ENCODE measurements around the gene PYHIN1.
"Not testable (repeated sequence)": the region's sequence is repeated elsewhere in the genome, so short reads cannot be mapped to it uniquely, and the experiment has no call there.

The PYHIN1 gene

DNA sequence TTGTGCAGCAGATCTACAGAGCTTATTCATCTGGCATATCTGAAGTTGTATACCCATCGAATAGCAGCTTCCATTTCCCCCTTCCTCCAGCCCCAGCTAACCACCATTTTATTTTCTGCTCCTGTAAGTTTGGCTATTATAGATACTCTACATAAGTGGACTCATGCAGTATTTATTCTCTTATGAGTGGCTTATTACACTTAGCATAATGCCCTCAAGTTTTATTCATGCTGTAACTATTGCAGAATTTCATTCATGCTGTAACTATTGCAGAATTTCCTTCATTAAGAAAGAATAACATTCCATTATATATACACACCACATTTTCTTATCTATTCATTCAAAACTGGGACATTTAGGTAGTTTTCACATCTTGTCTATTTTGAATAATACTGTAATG is 47.9 kb downstream of the PYHIN1 start:
- DNase-seq: no peak

DNA sequence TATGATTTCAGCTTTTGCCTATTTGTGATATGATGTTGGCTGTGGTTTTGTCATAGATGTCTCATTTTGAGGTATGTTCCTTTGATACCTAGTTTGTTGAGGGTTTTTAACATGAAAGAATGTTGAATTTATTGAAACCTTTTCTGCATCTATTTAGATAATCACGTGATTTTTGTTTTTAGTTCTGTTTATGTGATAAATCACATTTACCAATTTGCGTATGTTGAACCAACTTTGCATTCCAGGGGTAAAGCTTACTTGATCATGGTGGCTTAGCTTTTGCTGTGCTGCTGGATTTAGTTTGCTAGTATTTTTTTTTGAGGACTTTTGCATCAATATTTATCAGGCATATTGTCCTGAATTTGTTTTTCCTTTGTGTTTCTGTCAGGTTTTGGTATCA is 51.9 kb downstream of the PYHIN1 start:
- DNase-seq: no peak

DNA sequence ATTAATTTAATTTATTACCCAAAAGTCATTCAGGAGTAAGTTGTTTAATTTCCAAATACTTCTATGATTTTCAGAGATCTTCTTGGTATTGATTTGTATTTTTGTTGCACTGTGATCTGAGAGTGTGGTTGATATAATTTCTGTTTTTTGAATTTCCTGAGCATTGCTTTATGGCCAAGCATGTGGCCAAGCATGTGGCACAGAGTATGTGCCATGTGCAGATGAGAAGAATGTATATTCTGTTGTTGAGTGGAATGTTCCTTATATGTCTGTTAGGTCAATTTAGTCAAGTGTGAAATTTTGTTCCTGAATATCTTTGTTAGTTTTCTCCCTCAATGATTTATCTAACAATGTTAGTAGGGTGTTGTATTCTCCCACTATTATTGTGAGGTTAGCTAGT is 53.0 kb downstream of the PYHIN1 start:
- DNase-seq: no peak

DNA sequence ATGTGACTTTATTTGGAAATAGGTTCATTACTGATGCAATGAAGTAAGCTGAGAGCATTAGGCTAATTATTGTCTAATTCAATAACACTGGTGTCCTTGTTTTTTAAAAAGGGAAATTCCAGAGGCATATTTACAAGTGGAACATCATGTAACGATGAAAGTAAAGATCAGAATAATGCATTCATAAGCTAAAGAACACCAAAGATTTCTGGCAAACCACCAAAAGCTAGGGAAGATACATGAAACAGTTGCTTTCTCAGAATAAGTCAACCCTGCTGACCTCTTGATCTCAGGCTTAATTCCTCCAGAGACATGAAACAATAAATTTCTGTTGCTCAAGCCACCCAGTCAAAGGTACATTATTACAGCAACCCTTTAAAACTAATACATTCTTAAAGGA is 58.1 kb downstream of the PYHIN1 start:
- DNase-seq: no peak

DNA sequence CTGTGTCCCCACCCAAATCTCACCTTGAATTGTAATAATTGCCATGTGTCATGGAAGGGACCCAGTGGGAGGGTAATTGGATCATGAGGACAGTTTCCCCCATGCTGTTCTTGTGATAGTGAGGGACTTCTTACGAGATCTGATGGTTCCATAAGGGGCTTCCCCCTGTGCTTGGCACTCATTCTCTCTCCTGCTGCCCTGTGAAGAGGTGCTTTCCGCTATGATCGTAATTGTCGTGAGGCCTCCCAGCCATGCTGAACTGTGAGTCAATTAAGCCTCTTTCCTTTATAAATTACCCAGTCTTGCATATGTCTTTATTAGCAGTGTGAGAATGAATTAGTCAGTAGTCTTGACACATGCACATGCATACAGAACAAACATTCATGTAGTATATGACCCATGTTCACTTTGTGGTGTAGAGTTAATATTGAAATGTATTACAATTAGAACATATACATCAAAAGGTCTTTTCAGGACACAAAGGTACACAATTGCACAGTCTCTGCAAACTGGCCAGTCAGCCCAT is 61.5 kb downstream of the PYHIN1 start:
- no peak for DNase-seq

DNA sequence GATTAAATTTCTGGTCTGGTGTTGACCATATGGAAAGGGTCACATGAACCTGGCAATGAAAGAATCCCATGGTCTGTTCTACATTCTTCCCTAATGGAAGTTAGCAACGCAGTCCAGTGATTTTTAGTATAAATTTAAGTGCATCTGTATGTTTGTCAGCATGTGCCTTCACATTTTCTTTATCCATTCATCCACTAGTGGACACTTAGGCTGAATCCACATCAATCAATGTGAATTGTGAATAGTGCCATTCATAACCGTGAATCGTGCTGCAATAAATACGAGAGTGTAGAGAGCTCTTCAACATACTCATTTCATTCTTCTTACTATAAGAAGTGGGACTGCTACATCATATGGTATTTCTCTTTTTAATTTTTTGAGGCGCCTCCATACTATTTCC is 65.6 kb downstream of the PYHIN1 start:
- DNase-seq: no peak

DNA sequence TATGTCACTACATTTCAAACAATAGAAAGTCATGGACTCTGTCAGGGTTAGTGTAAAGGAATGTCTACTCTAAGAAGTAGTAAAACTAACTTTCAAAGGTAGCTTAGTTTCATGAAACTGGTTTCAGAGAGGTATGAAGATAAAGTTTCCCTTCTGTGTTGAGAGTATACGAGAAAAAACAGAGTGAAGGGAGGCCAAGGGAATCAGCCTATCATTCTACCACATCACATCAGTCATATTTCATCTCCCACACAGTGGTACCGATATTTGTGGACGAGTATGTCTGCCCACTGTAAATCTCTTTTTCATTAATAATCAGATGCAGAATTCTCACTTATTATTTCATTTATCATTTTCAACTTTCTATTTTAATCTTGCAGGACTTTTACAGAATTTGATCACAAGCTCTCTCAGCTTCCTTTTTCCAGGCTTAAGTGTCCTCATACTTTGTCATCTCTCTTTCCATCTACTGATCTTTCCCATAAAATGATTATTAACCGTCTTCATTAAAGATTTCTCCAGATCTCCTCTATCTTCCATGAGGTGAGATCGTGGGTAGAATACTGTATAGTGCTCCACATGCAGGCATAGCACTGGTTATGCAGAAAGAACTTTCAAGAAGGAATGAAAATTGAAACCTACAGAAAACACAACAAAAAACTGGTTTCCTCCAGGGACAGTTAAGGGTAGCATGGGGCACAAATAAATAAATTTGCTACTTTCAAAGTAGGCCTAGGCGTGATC is 66.9 kb downstream of the PYHIN1 start:
- no peak for DNase-seq

DNA sequence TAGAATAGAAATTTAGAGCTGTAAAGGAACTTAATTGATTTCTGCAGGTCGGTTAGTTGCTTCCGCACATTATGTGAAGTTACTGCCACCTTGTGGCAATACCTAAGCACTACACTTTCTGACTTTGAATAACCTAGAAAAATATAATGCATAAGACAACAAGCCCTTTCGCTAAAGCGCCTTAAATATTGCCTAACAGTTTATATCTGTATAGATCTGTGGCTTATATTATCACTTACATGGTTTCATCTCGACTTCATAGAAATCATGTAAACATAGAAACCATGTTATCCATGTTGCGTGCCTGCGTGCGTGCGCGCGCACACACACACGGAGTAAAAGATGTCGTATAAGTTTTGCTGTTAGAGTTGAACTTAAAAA is 67.4 kb downstream of the PYHIN1 start:
- DNase-seq: peak in 29 of 56 donors; percentile 8 to 81 (median 40)

DNA sequence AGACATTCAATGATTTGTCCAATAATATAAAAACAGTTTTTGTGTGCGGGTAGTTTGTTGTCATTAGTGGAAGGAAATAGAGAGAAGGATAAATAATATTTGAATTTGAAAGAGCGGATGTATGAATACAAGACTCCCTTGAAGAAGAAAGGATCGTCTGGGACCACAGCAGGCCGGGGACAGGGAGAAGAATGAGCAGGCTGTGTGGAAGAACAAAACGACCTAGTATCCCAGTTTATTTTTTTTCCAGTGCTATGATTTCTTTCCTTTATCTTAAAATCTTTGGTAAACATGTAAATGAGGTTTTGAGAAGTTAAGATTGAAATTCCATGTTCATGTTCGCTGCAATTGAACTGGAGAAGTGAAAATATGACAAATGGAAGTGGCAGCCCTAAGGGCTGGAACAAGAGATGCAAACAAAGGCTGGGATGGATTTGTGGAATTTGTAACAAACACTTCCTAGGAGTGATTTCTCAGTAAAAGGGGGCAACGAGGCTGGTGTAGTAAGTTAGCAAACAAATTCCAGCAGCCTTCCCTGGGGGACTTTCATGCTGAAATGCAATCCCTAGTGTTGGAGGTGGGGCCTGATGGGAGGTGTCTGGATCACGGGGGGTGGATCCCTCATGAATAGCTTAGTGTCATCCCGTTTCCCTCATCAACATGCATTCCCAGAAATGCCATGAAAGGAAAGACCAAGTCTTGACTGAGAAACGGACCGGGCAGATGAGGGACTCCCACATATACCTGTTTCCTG is 68.1 kb downstream of the PYHIN1 start:
- DNase-seq: peak in 52 of 56 donors; percentile 19 to 90 (median 72)

DNA sequence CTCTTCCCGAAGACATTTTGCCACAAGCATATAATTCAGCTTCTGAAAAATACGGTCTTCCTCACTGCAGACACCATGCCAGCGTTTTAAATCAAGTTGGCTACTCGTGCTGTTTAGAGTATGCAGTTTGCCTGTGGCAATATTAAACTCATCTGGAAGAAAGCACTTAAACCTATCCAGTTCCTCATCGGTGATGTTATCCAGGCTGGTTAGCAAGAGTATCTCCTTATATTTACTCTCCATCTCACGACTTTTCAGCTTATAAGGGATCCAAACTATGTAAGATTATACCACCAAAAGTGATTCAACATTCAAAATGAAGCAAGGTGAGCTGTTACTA is 68.7 kb downstream of the PYHIN1 start:
- DNase-seq: no peak

DNA sequence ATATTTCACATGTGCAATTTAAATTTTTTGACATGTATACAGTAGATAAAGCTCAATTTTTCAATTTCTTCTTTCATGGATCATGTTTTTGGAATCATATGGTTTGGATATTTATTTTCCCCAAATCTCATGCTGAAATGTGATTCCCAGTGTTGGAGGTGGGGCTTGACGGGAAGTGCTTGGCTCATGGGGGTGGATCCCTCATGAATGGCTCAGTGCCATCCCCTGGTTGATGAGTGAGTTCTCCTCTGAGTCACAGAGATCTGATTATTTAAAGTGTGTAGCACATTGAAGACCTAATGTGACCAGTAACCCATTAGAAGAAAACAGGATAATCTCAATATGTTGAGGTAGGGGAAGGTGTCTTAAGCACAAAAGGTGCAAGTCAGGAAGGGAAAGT is 69.3 kb downstream of the PYHIN1 start:
- peak in 37 of 56 donors; percentile 2 to 86 (median 50) for DNase-seq

DNA sequence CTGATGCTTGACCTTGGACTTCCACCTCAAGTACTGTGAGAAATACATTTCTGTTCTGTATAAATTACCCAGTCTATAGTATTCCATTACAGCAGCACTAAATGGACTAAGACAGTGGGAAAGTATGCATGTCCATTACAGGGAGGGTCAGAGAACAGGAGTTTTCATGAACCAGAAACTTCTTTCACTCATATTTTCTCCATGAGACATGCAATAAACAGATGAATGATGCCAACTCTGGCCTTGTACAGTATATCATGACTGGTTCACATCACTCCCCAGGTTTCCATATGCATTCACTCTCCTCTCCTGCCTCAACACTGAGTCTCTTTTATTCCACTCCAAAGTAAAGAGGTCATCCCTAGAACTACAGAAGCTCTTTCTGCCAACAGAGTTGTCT is 73.8 kb downstream of the PYHIN1 start:
- DNase-seq: no peak

DNA sequence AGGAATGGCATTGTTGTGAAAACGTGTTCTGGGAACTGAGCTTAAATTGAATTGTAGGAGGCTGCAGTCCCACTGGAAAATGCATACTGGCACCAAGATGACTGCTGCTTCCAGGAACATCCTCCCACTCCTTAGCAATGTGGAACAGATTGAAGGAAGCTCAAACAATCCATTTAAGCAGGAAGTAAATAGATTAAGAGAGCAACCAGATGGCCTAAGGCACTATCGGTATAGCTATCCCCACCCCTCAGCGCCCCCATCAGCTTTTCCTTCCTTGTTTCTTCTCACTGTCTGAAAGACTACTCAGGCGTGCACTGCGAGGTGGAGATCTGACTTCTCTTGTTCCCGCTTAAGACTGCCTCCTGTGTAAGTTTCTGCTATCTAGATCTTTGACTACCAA is 74.3 kb downstream of the PYHIN1 start:
- DNase-seq: peak in 11 of 56 donors; percentile 1 to 30 (median 12)

DNA sequence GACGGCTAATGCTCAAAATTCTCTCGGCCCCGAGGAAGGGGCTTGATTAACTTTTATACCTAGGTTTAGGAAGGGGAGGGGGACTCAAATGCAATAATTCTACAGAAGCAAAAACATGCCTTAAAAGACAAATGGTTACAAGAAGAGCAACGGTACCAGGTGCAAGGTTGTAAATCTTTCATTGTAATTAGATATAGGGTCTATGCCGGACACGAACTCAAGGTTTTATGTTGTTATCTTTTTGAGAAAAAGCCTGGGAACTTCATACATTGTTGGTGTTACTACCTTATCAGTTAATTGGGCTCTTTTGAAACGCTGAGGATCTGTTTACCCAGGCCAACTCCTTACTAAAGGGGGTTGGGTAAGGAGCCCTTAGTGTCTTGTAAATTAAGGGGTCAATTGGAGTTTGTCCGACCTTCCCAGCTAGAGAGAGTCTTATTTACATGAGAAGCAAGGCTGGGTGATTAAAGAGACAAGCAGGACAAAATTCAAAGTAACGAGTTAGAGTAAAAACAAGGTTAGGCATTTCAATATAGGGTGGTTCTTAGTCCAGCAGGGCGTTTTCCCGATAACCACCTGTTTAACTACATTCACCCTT is 75.0 kb downstream of the PYHIN1 start:
- not testable (repeated sequence) for DNase-seq

DNA sequence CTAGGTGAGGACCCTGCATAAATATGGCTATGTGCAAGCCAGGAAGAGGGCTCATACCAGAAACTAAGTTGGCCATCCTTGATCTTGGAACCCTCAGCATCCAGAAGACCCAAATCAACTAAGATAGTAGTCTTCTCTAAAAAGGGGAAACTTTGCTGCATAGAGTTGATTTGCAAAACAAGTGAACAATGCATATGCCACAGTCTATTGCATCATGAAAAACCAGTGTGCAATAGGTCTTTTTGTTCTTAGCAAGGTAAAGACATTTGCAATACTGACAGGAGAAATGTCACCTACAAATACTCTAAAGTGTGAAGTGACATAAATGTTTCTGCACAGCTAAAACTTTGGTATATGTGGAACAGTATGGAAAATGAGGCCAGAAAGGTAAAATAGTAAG is 76.4 kb downstream of the PYHIN1 start:
- no peak for DNase-seq

DNA sequence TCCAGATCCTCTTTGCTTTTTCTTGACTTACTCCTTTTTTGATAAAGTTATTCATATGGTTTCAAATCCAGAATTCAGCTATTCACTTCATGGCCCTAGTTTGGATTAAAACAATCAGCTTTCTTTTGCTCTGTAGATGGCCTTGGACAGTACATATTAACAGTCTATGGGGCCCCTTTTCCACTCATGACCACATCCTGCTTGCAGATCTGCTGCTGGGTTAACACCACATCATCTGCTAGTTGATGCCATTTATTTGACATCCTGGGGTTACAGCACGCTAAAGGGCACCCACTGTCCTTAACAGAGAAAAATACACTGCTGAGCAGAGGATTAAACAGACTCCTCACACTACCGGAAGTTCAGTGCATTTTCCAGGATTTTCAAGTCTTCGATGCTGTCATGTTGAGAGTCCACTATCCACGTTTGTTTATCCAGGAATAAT is 77.4 kb downstream of the PYHIN1 start:
- DNase-seq: no peak

DNA sequence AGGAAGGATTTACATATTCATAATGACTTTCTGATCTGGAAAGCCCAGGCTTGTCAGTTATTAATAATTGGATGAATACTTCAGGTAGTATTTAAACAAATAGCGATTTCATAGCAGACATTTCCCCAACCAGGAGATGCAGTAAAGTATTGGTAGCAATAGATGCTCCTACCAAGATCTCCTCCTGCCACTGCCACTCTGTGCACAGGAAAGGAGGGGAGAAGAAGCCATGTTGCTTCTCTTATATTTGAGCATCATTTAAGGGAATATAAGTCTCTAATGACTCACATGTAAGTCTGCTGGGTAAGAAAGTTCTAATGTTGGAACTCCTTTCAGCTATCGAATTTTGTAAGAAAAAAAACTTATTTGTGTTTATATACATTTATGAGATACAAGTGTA is 77.9 kb downstream of the PYHIN1 start:
- DNase-seq: no peak

DNA sequence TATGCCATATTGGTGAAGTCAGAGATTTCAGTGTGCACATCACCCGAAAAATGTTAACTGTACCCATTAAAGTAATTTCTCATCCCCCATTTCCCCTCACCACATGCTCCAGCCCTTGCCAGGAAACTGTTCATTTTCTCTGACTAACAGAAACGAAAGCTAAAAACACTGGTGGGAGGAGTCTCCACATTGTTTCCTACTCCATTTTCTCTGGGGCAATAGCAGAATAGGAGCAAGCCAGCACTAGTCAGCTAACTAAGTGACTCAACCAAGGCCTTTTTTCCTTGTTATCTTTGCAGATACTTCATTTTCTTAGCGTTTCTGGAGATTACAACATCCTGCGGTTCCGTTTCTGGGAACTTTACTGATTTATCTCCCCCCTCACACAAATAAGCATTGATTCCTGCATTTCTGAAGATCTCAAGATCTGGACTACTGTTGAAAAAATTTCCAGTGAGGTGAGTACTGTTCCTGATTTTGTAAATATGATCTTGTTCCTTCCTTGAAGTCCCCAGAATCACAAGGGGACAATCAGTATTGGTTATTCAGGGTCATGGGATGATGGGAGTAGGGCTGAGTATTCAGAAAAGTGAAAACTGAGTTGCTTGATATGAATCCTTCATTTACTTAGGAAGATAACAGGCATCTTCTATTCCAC is 78.5 kb downstream of the PYHIN1 start, which contains the start of gene IFI16:
TSS of gene IFI16 (plus strand) at position 204 of the 658 bp plus-strand sequence. CDS start 4,774 bp downstream, outside the sequence.
- DNase-seq: peak in 6 of 56 donors; percentile 12 to 50 (median 32)

DNA sequence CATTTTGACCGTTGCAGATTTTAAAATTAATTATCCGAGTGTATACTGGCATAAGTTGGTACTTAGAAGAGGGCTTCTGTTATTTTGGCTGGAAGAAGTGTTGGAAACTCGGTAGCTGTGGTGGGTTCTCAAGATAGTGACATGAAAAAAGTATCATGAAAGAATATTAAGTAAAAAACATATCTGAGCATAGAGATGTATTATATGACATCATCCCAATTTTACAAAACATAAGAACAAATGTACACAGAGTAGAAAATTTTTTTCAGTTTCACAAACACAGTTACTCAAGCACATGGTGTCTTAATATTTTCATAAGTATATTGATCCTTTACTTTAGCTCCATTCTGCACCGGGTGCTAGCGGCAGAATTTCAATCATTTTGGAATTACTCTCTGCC is 79.0 kb downstream of the PYHIN1 start:
- DNase-seq: no peak

DNA sequence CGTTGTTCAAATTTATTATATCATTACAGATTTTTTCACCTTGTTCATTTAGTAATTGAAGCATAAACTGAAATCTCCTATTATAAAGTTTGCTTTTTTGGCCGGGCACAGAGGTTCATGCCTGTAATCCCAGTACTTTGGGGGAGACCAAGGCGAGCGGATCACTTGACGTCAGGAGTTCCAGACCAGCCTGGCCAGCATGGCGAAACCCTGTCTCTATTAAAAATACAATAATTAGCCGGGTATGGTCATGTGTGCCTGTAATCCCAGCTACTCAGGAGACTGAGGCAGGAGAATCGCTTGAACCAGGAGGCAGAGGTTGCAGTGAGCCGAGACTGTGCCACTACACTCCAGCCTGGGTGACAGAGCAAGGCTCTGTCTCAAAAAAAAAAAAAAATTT is 79.6 kb downstream of the PYHIN1 start:
- DNase-seq: not testable (repeated sequence)

DNA sequence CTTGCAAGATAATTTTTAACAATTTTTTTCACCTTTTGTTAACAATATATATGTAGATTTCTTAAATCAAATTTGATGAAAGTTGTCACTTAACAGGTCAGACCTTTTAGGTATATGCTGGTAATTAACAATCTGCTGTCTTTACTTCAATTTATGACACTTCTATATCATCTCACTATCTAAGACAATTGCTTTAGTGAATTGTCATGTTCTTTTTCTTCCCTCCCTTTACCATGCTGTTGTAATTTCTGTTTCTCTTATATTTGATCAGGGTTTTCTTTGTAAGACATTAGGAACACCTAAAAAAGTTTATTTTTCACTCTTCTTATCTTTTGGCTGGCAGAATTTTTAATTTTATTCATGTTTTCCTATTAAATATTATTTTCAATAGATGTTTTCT is 80.4 kb downstream of the PYHIN1 start:
- no peak for DNase-seq

DNA sequence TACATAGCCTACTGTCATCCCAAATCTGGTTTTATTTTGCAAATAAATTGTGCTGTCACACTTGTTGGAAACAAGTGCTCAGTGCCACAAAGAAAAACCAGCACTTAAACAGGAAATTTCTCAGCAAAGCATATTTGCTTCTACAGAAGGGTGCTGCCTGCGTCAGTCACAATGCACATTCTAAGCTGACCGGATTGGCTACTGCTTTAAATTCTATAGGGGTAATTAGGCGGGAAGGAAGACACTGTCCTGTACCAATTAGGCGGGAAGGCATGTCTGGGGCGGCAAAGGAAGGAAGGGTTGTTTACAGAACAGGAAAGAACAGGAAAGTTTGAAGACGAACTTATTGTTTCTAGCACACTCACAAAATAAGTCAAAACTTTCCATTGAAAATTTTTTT is 81.1 kb downstream of the PYHIN1 start:
- no peak for DNase-seq

Measured in amygdala (tissue), 56 donors.